22Rv1 (cell line): ENCODE results near the gene USP4.

Experiments
- CTCF ChIP-seq: fragments of 450-650 bp; IDR thresholded peaks from 2 replicates; pipeline ENCODE4 v1.5.1; 2017; ENCODE audit warnings: mild to moderate bottlenecking
- ZFX ChIP-seq: fragments of 450-650 bp; IDR thresholded peaks from 2 replicates; pipeline ENCODE4 v1.6.1; 2017; ENCODE audit warnings: antibody characterized with exemption, borderline replicate concordance

GRCh38 chr3:49388289-49388820, 48.5 kb upstream of the USP4 start:
- no peak for TF ChIP-seq CTCF
- TF ChIP-seq ZFX: no peak
